HG03060 (cell line): ENCODE measurements around the gene DOCK2.

Experiments
- ATAC-seq: cut with Tn5 transposase; IDR thresholded peaks from one replicate; pipeline ENCODE4 v1.9.1; 2021; ENCODE audit warnings: low read depth, moderate number of reproducible peaks; ENCODE audit not compliant: unreplicated experiment

DOCK2 gene

DNA sequence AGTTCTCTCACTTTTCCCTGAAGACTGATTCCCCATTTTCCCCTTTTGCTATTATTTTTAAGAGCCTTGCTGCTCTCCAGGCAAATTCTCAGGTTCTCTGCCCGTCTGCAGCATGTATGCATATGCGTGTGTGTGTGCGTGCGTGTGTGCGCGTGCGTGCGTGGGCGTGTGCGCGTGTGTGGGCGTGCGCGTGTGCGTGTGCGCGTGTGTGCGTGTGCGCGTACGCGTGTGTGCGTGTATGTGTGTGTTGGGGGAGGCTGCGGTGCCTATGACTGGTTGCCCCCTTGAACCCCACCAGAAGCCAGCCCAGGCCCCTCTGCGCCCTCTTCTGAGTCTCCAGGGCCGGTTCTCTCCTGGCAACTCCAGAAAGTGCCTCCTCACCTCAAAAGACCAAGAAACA, 467.6 kb downstream of the DOCK2 start:
- ATAC-seq, result no peak

- ATAC-seq, result no peak
These were observed 468.9 kb downstream of the DOCK2 start, which contains the start of gene FOXI1 for GRCh38 chr5:170105642-170106611. TSS of gene FOXI1 (plus strand) at chr5:170105897. CDS start at chr5:170105958, 61 bp downstream.

- no peak for ATAC-seq
These were observed 470.6 kb downstream of the DOCK2 start for GRCh38 chr5:170107674-170108073.

DNA sequence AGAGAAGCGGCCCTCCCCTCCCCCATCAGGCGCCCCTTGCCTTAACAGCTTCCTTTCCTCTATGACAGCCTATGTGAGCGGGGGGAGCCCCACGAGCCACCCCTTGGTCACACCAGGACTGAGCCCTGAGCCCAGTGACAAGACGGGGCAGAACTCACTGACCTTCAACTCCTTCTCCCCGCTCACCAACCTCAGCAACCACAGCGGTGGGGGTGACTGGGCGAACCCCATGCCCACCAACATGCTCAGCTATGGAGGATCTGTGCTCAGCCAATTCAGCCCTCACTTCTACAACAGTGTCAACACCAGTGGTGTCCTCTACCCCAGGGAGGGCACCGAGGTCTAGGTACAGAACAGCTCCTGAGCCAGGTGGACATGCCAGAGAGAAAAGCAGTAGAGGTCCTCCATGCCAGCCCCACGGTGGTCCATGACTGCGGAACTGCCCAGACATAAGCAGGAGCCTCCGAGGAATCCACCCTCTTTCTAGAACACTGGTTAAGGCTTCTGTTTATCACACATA, 471.3 kb downstream of the DOCK2 start:
- ATAC-seq, result no peak

GRCh38 chr5:170109059-170110031, 472.3 kb downstream of the DOCK2 start:
- no peak for ATAC-seq

DNA sequence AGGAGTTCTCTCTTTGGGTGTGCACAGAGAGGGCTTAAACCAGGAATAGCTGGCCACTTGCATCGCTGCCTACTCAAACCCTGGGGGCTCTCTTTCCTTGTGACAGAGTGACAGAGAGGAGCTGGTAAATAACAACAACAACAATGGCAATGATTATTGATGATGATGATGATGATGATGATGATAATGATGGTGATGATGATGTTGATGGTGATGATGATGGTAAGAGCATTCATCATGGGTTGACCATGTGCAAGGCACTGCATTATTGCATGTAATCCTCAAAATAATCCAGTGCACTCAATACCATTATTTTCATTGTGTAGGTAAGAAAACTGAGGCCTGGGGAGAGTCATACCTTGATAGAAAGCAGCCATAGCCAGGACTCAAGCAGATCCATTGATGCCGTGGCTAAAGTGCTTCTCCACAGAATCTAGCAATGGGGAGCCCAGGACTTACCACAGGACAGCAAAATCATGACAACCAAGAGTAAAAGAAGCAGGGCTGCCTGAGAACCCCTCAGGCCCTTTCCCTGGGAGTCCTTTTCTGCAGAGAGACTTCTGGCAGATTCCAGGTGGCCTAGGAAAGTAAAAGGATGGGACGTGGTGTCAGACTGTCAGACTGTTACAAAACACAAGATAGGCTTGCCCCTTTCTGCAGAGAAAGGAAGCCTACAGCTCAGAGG, 473.5 kb downstream of the DOCK2 start:
- ATAC-seq, result no peak

DNA sequence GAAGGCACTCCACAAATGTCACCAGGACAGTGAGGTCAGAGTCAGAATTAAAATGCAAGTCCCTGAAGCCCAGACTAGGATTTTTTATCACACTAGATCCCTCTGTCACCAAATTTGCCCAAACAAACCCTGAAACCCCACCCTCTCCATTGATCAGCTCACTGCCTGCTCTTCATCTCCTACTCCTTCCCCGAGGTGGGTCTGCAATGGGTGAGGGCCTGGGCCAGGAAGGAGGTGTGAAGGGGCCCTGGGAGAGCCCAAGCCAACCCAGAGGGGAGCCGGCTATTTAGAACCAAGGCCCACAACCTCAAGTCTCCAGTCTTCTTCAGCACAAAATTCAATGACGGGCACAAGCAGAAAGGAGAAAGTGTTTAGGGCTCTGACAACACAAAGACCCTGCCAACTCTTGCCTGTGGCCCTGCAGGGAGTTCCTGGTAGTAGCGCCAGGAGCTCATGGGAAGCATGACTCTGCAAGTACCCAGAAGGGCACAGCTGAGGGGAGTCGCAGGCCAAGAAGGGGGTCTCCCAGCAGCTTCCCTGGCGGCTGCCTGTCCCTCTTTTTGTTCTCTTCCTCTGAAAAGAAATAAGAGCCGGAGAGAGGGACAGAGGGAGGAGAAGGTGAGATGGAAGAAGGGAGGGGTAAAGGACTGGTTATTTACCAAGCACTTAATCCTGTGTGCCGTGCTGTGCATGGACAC, 474.2 kb downstream of the DOCK2 start:
- ATAC-seq, result no peak

DNA sequence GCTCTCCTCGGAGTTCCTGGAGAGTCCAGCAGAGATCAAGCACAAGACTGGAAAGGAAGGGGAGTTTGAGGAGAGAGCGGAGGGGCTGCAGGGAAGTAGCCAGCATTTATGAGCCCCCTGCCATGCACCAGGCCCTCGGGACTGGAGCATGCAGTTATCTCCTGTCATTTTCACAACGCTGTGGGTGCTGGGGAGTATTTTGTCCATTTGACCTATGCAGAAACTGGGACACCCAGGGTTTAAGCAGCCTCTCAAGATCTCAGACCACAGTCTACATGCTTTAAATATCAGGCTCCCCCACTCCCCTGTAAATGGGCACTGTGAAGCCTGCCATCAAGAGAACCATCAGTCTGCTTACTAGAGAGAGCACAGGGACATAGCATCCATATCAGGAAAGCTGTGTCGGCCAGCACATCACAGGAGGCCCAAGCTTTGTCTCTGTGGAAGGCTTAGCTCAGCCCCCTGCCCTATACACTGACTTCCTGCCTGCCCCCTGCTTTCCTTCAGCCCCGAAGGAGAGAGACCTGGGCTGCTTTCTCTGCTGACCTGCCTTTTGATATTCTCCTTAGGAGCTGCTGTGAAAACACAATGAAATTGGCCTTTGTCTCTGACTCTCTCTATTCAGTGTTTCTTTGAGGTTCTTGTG, 475.9 kb downstream of the DOCK2 start:
- ATAC-seq, result no peak

DNA sequence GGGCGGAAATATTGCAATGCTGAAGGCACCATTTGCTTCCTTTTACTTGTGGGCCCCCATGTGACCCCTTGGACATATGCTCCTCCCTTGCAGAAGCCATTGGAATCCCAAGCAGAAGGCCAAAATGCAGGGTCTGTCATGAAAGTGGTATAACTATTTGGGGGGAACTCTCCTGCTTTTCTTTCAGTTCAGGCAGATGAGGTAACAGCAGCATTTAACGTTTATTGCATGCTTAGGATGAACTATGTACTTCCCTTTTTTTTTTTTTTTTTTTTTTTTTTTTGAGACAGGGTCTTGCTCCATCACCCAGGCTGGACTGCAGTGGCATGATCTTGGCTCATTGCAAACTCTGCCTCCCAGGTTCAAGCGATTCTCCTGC, 476.4 kb downstream of the DOCK2 start:
- no peak for ATAC-seq

DNA sequence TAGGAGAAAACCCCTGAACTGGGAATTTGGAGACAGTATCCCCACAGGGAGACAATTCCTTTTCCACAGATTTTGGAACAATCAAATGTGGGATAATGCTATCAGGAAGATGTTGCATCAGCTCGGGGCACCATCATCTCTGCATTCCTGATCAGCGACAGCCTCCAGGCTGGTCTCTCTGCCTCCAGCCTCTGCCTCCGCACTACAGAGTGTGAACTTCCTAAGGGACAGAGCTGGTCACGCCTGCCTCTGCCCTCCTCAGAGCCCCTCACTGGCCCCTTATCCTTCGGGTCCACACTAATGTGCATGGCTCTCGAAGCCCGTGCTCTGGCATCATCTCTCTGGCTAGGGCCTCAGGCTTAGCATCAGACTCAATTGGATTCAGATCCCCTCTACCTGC, 477.2 kb downstream of the DOCK2 start:
- no peak for ATAC-seq

DNA sequence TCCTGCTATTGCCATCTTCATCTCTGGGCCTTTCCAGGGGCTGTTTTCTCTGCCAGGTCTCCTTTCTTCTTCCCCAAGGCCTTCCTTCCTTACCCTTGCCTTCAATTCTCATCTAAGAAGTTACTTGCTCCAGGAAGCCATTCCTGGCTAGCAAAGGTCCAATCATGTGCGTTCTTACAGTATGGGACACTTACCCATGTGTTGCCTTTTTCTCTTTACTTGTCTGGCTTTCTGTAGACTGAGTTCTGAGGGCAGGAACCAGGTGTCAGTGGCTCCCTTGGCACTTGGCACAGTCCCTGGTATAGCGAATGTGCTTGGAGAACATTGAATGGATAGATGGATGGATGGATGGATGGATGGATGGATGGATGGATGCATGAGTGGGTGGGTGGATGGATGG, 478.9 kb downstream of the DOCK2 start:
- no peak for ATAC-seq

GRCh38 chr5:170117736-170118135, 480.7 kb downstream of the DOCK2 start:
- no peak for ATAC-seq

DNA sequence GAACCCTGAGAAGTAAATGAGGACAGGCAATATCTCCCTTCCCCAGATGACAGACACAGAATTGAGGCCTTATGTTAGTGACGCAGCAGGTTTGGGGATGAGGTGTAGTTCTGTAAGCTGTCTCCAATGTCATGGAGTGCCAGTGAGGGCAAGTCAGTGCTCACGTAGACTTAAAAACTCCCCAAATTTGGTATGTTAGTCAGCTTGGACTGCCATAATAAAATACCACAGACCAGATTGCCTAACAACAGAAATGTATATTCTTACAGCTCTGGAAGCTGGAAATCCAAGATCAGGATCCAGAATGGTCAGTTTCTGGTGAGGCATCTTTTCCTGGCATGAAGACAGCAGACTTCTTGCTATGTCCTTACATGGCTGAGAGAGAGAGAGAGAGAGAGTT, 483.5 kb downstream of the DOCK2 start:
- no peak for ATAC-seq

DNA sequence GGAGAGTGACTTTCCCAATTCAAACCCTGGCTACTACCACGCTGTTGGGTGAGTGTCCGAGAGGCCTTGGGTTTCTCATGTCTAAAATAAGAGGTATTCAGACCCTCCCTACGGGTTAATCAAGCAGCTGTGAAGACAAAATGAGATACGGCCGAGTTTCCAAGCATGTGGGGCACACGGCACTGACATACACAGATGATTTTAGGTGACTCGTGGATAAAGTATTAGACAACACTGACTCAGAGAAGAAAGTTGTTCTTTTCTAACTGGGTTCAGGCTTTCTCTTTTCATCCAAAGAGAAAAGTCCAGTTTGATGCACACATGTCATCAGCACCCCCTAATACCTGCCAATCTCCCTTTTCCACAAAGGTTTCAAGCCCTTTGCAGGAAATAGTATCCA, 484.2 kb downstream of the DOCK2 start:
- no peak for ATAC-seq

- ATAC-seq, result no peak
These were observed 489.0 kb downstream of the DOCK2 start for GRCh38 chr5:170126061-170126460.

DNA sequence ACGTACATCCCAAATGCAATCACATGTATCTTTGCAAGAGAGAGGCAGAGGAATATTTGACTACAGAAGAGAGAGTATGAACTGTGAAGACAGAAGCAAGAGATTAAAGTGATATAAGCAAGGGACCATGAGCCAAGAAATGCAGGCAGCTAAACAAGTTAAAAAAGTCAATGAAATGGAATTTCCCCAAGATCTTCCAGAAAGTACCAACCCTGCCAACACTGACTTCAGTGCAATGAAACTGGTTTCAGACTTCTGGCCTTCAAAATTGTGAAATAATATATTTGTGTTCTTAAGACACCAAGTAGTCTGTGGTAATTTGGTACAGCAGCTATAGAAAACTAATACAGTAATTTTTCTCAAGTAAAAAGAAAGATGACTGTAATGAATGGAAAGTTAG, 489.6 kb downstream of the DOCK2 start:
- ATAC-seq, result no peak

DNA sequence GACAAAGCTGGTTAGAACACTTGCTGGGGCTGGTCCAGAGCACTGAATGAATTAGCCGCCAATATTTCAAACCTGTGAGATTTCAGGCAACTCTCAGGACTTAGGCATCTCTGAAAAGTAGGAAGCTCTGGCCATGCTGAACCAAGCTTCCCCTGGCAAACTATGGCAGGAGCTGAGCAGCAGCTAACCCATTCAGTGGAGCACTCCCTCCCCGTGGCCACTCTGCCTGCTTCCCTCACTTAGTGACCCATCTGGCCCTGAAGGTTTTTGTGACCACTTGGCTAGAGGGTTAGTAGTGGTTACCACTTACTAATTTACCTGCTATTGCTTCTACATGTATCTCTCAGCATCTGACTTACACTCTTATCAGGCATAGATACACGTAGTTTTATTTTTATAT, 494.2 kb downstream of the DOCK2 start:
- no peak for ATAC-seq

GRCh38 chr5:170132269-170132975, 495.3 kb downstream of the DOCK2 start:
- no peak for ATAC-seq
